Skeletal muscle cell (primary cell): ENCODE results near the gene NSL1.
A peak's percentile ranks its signal among the peaks of the same experiment; 100 is the strongest.
"Not testable (repeated sequence)": the region's sequence is repeated elsewhere in the genome, so short reads cannot be mapped to it uniquely, and the experiment has no call there.

Experiments used
- DNase-seq: peaks from one replicate; pipeline ENCODE4 v3.0.0-alpha.2; 2010; ENCODE audit warnings: low read depth
- H3K4me3 ChIP-seq: 2 replicates; pipeline ENCODE4 v1.5.1; 2011; ENCODE audit warnings: low read depth, mild to moderate bottlenecking, control low read depth, low read length, moderate library complexity

The NSL1 gene

GRCh38 chr1:212791676-212792395 is at the start of gene NSL1, which contains the start of gene TATDN3:
Gene NSL1, minus strand, starts transcription at chr1:212791777. Its CDS starts 14 bp downstream, at chr1:212791763.
Gene TATDN3, plus strand, starts transcription at chr1:212791894. Its CDS starts 28 bp downstream, at chr1:212791922.
- peak within 1 kb of the TSS; percentile 94 for H3K4me3 ChIP-seq
- DNase-seq, result peak; percentile 75

GRCh38 chr1:212838145-212838544 is 46.6 kb upstream of the NSL1 start:
- H3K4me3 ChIP-seq, result no peak overlapping the region
- no peak for DNase-seq

GRCh38 chr1:212833211-212834207 is 41.9 kb upstream of the NSL1 start:
- H3K4me3 ChIP-seq, DNase-seq: not testable (repeated sequence)

GRCh38 chr1:212828395-212828794 is 36.8 kb upstream of the NSL1 start:
- H3K4me3 ChIP-seq, result no peak overlapping the region
- DNase-seq, result no peak

GRCh38 chr1:212827831-212828278 is 36.3 kb upstream of the NSL1 start:
- no peak for DNase-seq
- H3K4me3 ChIP-seq, result no peak overlapping the region

- H3K4me3 ChIP-seq, result no peak overlapping the region
- no peak for DNase-seq
Observed at GRCh38 chr1:212827171-212827776, 35.7 kb upstream of the NSL1 start.

GRCh38 chr1:212825798-212826452 is 34.3 kb upstream of the NSL1 start:
- H3K4me3 ChIP-seq, result no peak overlapping the region
- no peak for DNase-seq

- no peak for DNase-seq
- H3K4me3 ChIP-seq, result no peak overlapping the region
Observed at GRCh38 chr1:212824201-212824600, 32.6 kb upstream of the NSL1 start.

- no peak overlapping the region for H3K4me3 ChIP-seq
- no peak for DNase-seq
Observed at GRCh38 chr1:212822956-212823355, 31.4 kb upstream of the NSL1 start.

- H3K4me3 ChIP-seq, result no peak overlapping the region
- DNase-seq, result no peak
Observed at GRCh38 chr1:212820969-212821368, 29.4 kb upstream of the NSL1 start.

- no peak for DNase-seq
- no peak overlapping the region for H3K4me3 ChIP-seq
Observed at GRCh38 chr1:212819726-212820125, 28.1 kb upstream of the NSL1 start.

GRCh38 chr1:212816567-212817278 is 25.1 kb upstream of the NSL1 start:
- H3K4me3 ChIP-seq, result no peak overlapping the region
- DNase-seq, result no peak

GRCh38 chr1:212814537-212815334 is 23.2 kb upstream of the NSL1 start:
- H3K4me3 ChIP-seq, result no peak overlapping the region
- DNase-seq, result no peak

GRCh38 chr1:212805767-212806166 is 14.2 kb upstream of the NSL1 start:
- no peak for DNase-seq
- H3K4me3 ChIP-seq, result no peak overlapping the region

GRCh38 chr1:212797681-212798080 is 6.1 kb upstream of the NSL1 start:
- peak; percentile 19 for DNase-seq

GRCh38 chr1:212794561-212795014 is 3.0 kb upstream of the NSL1 start:
- no peak for DNase-seq
- H3K4me3 ChIP-seq, result no peak overlapping the region

More at GRCh38 chr1:212797681-212798080, 6.1 kb upstream of the NSL1 start:
- H3K4me3 ChIP-seq, result no peak overlapping the region

GRCh38 chr1:212792396-212792908 is 875 bp upstream of the NSL1 start:
- peak overlapping the region; percentile 94 for H3K4me3 ChIP-seq
- no peak for DNase-seq

- peak; percentile 42 for DNase-seq
- peak overlapping the region; percentile 94 for H3K4me3 ChIP-seq
Observed at GRCh38 chr1:212791261-212791675, 309 bp downstream of the NSL1 start.
